K562 (cell line): ENCODE results near the gene NIPSNAP2. TPM values are rescaled to one million over a fixed set of nuclear protein-coding genes. Genes with fewer than 3 reads are reported as not detected.

Source experiments
- BMI1 ChIP-seq: fragments of 150-350 bp; IDR thresholded peaks from 2 replicates; pipeline ENCODE4 v1.6.1; 2014; ENCODE audit warnings: low read length
- FOXJ2 ChIP-seq: fragments of 200-800 bp; sonication (Bioruptor generic); IDR thresholded peaks from 2 replicates; pipeline ENCODE4 v1.6.1; 2016; ENCODE audit warnings: missing genetic modification characterization, missing compliant biosample characterization
- LARP7 ChIP-seq: fragments of 450-650 bp; IDR thresholded peaks from 2 replicates; pipeline ENCODE4 v1.6.1; 2016
- RAD51 ChIP-seq: fragments of 450-650 bp; IDR thresholded peaks from 2 replicates; pipeline ENCODE4 v1.7.1; 2016; ENCODE audit warnings: low read depth, mild to moderate bottlenecking, borderline replicate concordance
- REST ChIP-seq, 2 experiments: fragments of 450-650 bp; formaldehyde crosslinking in 1 of 2; IDR thresholded peaks; 2 replicates each; pipeline versions ENCODE4 v1.4.0 to v1.6.1; 2014 to 2020; ENCODE audit warnings: mild to moderate bottlenecking in 2 of 2, borderline replicate concordance in 1 of 2, low read depth in 1 of 2
- YY1 ChIP-seq, 3 experiments: IDR thresholded peaks; 2 replicates each; pipeline ENCODE4 v1.6.1; 2011; ENCODE audit warnings: low read length in 2 of 3, mild to moderate bottlenecking in 2 of 3, moderate library complexity in 2 of 3, borderline replicate concordance in 1 of 3, control low read depth in 1 of 3, low read depth in 1 of 3; ENCODE audit not compliant: insufficient read depth in 3 of 3, insufficient replicate concordance in 2 of 3, control insufficient read depth in 1 of 3, insufficient read length in 1 of 3; ENCODE audit errors: extremely low read depth in 1 of 3
- ZNF134 ChIP-seq: fragments of 250-450 bp; sonication (Bioruptor Pico); conservative IDR thresholded peaks from 2 replicates; pipeline ENCODE4 v1.4.0; 2020
- ZNF445 ChIP-seq: fragments of 250-450 bp; sonication (Bioruptor Pico); IDR thresholded peaks from 2 replicates; pipeline ENCODE4 v1.4.0; 2020; ENCODE audit warnings: low read depth, mild to moderate bottlenecking, moderate library complexity
- polyA plus RNA-seq, 8 experiments: library from polyadenylated mRNA; depleted of rRNA in 4 of 8; stranded (reverse) in 5 of 8; unstranded in 3 of 8; fragments of >200 nt; fragmentation: Nextera tagmentation in 2 of 8; fragmentation: Illumina TruSeq in 1 of 8; extraction: Ambion mirVana in 2 of 8; extraction: Trizol in 1 of 8; gene quantifications; 2 replicates each; pipeline versions ENCODE4 v1.2.1 to v1.2.3, GENCODE V29; 2011 to 2014; ENCODE audit warnings: inconsistent platforms in 1 of 8, missing spikeins in 1 of 8
- total RNA-seq, 7 experiments: library from RNA; depleted of rRNA in 6 of 7; stranded (reverse); fragments of >200 nt in 6 of 7; fragmentation: Illumina TruSeq in 2 of 7; extraction: Trizol in 2 of 7; gene quantifications; 2 replicates each; pipeline versions ENCODE4 v1.2.1 to v1.2.3, GENCODE V29; 2011 to 2021; ENCODE audit warnings: low replicate concordance in 1 of 7

NIPSNAP2 gene
- total and polyA plus RNA-seq, 9 of the 15 experiments (the other 6 are each of a cell fraction or from before 2014, with no cell fraction given) = 24.9 to 107 (median 53.0) TPM

GRCh38 chr7:56019501-56019900 is 55.1 kb downstream of the NIPSNAP2 start (continued):
- TF ChIP-seq REST (IDR thresholded peaks at IDR 0.05; ENCODE audit: borderline replicate concordance) (no peak), REST (CRISPR knock-in tag; IDR thresholded peaks at IDR 0.05; ENCODE audit: low read depth) (no peak), RAD51 (no peak), ZNF134 (CRISPR knock-in tag) (no peak), ZNF445 (no peak), LARP7 (no peak), FOXJ2 (tag) (no peak), BMI1 (no peak), YY1 (IDR thresholded peaks at IDR 0.05; ENCODE audit: borderline replicate concordance in 1 of 3, control insufficient read depth in 1 of 3, extremely low read depth in 1 of 3, insufficient read depth in 3 of 3, insufficient read length in 1 of 3, insufficient replicate concordance in 2 of 3, low read depth in 1 of 3, low read length in 2 of 3) (no peak)
